Upper lobe of left lung (tissue), 6 donors: ENCODE measurements around the gene SMAGP. TPM values are rescaled to one million over a fixed set of nuclear protein-coding genes. Genes with fewer than 3 reads are reported as not detected.
"Not testable (repeated sequence)": the region's sequence is repeated elsewhere in the genome, so short reads cannot be mapped to it uniquely, and the experiment has no call there.

Source experiments
- ATAC-seq, 2 donors: fragments of 200-7000 bp; cut with Tn5 transposase; one replicate each; pipeline ENCODE4 v1.9.1; 2022; ENCODE audit warnings: mild to moderate bottlenecking in 2 of 2, moderate library complexity in 2 of 2; ENCODE audit not compliant: low FRiP score in 2 of 2
- DNase-seq, 2 donors: peaks; one replicate each; pipeline ENCODE4 v3.0.0-alpha.2; 2019 to 2020
- H3K27ac ChIP-seq, 4 donors: fragments of 200-600 bp; sonication (generic); one replicate each; pipeline ENCODE4 v1.5.1; 2016 to 2019
- H3K27me3 ChIP-seq, 4 donors: fragments of 200-600 bp; sonication (generic); one replicate each; pipeline ENCODE4 v1.5.1; 2017 to 2019
- H3K36me3 ChIP-seq, 4 donors: fragments of 200-600 bp; sonication (generic); one replicate each; pipeline ENCODE4 v1.5.1; 2016 to 2019
- H3K4me1 ChIP-seq, 4 donors: fragments of 200-600 bp; sonication (generic); one replicate each; pipeline ENCODE4 v1.5.1; 2018 to 2019
- H3K4me3 ChIP-seq, 4 donors: fragments of 200-600 bp; sonication (generic); one replicate each; pipeline ENCODE4 v1.5.1; 2017 to 2019; ENCODE audit warnings: mild to moderate bottlenecking in 2 of 4, moderate library complexity in 1 of 4
- H3K9me3 ChIP-seq, 4 donors: fragments of 200-600 bp; sonication (generic); one replicate each; pipeline ENCODE4 v1.5.1; 2018 to 2019
- EP300 ChIP-seq, 4 donors: sonication (generic); formaldehyde crosslinking; IDR thresholded peaks; one replicate each; pipeline ENCODE4 v1.5.1; 2017; ENCODE audit warnings: antibody characterized with exemption in 4 of 4, control low read depth in 2 of 4
- POLR2A ChIP-seq, 4 donors: fragments of 450-650 bp; IDR thresholded peaks; one replicate each; pipeline ENCODE4 v1.5.1; 2016 to 2017; ENCODE audit warnings: antibody characterized with exemption in 4 of 4, mild to moderate bottlenecking in 2 of 4
- POLR2AphosphoS5 ChIP-seq, 2 donors: sonication (generic); formaldehyde crosslinking; IDR thresholded peaks; one replicate each; pipeline ENCODE4 v1.5.1; 2017; ENCODE audit warnings: antibody characterized with exemption in 2 of 2
- WGBS, 2 donors: methylation state at CpG; one replicate each; pipeline ENCODE4 v1.1.5; 2017 to 2018; 5-methylcytosine and 5-hydroxymethylcytosine counted together
- total RNA-seq, 6 donors: library from RNA; depleted of rRNA in 4 of 6; stranded (reverse); fragments of >200 nt in 4 of 6; gene quantifications; one replicate each; pipeline versions ENCODE4 v1.1.0 to v1.2.1, GENCODE V29; 2016 to 2021
- TF ChIP-seq, protein P1 (sequence below), 6 experiments: fragments of 450-650 bp in 4 of 6; fragments of 200-600 bp in 2 of 6; sonication (generic) in 2 of 6; IDR thresholded peaks; one replicate each; pipeline ENCODE4 v1.5.1; 2016 to 2019; ENCODE audit warnings: antibody characterized with exemption in 6 of 6
- donor health status: DM: no; HTN: no; CAD: no; lungs with moderate emphysema.
- donor health status: DM: no; HTN: yes; CAD: no; lungs with severe emphysema.

The SMAGP gene
- total RNA-seq, 6 donors from 2014 or later: 25.1 to 58.2 (median 28.8) TPM

DNA sequence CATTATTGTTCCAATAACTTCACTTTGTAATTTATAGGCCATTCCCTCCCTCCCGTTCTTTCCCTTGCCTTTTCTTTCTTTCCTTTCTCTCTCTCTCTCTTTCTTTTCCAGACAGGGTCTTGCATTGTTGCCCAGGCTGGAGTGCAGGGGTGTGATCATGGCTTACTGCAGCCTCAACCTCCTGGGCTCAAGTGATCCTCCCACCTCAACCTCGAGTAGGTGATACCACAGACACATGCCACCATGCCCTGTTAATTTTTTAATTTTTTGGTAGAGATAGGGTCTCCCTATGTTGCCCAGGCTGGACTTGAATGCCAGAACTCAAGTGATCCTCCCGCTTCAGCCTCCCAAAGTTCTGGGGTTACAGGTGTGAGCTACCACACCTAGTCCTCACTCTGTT is 45.6 kb downstream of the SMAGP start:
- Histone ChIP-seq H3K4me1 (peaks cover 0 to under 1% (median 0%) of the 10 kb centered on the region in 4 donors), H3K4me3 (no peak overlapping the region), H3K27me3 (no peaks in the 10 kb centered on the region), H3K36me3 (no peaks in the 10 kb centered on the region), H3K9me3 (no peaks in the 10 kb centered on the region), H3K27ac (no peak overlapping the region)
- TF ChIP-seq POLR2A (IDR thresholded peaks at IDR 0.05) (no peak), EP300 (IDR thresholded peaks at IDR 0.05) (no peak), POLR2AphosphoS5 (IDR thresholded peaks at IDR 0.05) (no peak)
- TF ChIP-seq, protein P1, sequence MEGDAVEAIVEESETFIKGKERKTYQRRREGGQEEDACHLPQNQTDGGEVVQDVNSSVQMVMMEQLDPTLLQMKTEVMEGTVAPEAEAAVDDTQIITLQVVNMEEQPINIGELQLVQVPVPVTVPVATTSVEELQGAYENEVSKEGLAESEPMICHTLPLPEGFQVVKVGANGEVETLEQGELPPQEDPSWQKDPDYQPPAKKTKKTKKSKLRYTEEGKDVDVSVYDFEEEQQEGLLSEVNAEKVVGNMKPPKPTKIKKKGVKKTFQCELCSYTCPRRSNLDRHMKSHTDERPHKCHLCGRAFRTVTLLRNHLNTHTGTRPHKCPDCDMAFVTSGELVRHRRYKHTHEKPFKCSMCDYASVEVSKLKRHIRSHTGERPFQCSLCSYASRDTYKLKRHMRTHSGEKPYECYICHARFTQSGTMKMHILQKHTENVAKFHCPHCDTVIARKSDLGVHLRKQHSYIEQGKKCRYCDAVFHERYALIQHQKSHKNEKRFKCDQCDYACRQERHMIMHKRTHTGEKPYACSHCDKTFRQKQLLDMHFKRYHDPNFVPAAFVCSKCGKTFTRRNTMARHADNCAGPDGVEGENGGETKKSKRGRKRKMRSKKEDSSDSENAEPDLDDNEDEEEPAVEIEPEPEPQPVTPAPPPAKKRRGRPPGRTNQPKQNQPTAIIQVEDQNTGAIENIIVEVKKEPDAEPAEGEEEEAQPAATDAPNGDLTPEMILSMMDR (IDR thresholded peaks at IDR 0.05): no peak
- DNase-seq: no peak
- WGBS, 2 donors: 88 to 97% methylated on average over 3 of the region's 3 CpGs
- no peak for ATAC-seq

DNA sequence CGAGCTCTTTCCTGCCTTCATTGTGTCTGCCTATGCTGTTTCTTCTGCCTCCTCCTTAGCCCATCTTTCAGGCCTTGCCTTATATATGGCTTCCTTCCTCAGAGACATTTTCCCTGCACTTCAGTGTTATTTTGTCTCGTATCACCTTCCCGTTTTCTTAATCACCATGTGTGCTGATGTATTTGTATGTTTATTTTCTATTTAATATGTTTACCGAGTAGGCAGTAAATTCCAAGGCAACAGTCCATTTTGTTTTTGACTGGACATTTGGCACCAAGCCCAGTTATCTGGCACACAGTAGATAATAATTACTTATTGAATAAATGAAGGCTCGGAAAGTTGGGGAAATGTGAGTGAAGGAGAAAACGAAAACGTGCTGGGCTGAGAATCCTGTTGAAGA is 47.8 kb downstream of the SMAGP start:
- Histone ChIP-seq H3K4me3 (peak overlapping the region in 2 of 4 donors; percentile 18 to 27), H3K9me3 (no peaks in the 10 kb centered on the region), H3K4me1 (peaks cover 8 to 14% (median 11%) of the 10 kb centered on the region in 4 donors), H3K27ac (peak overlapping the region in 1 of 4 donors; percentile 54), H3K36me3 (no peaks in the 10 kb centered on the region), H3K27me3 (no peaks in the 10 kb centered on the region)
- ATAC-seq: no peak
- no peak for TF ChIP-seq EP300 (IDR thresholded peaks at IDR 0.05)
- TF ChIP-seq POLR2AphosphoS5 (IDR thresholded peaks at IDR 0.05): no peak
- TF ChIP-seq, protein P1 (IDR thresholded peaks at IDR 0.05): no peak
- no peak for TF ChIP-seq POLR2A (IDR thresholded peaks at IDR 0.05)
- DNase-seq: no peak
- WGBS, 2 donors: 35 to 45% methylated on average over 7 of the region's 7 CpGs

DNA sequence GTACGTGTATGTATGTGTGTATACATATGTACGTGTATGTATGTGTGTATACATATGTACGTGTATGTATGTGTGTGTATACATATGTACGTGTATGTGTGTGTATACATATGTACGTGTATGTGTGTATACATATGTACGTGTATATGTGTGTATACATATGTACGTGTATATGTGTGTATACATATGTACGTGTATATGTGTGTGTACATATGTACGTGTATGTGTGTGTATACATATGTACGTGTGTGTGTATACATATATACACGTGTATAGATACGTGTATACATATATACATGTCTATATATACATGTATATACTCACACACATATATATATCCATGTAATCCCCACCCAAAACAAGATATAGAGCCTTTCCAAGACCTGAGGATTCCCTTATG is 50.4 kb downstream of the SMAGP start:
- H3K36me3 ChIP-seq, DNase-seq, H3K27me3 ChIP-seq, H3K9me3 ChIP-seq, ATAC-seq, H3K27ac ChIP-seq, H3K4me3 ChIP-seq: not testable (repeated sequence)
- 81 to 90% methylated on average over 12 of the region's 12 CpGs for WGBS, 2 donors
- H3K4me1 ChIP-seq: peaks cover 15 to 21% (median 18%) of the 10 kb centered on the region in 4 donors

DNA sequence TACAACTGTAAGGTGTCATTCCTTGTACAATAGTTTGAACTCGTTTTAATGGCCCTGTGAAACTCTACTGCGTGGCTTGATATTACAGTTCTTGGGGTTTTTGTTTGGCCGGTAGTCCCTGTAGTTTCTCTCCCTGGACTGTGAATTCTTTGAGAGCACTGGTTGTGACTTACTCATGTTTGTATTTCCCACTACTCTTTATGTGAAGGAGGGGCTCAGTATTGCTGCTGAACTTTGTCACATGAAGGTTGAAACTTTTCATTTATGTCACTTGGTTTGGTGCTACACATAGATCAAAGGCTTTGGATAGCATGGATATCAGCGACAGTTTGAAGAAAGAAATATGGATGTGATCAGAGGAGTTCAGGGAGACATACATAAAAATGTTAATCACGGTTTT is 50.9 kb downstream of the SMAGP start:
- 70 to 73% methylated on average over 5 of the region's 5 CpGs for WGBS, 2 donors
- Histone ChIP-seq H3K36me3 (no peaks in the 10 kb centered on the region), H3K4me1 (peaks cover 15 to 21% (median 18%) of the 10 kb centered on the region in 4 donors), H3K4me3 (peak overlapping the region in 2 of 4 donors; percentile 80 to 84), H3K9me3 (no peaks in the 10 kb centered on the region), H3K27me3 (no peaks in the 10 kb centered on the region), H3K27ac (peak overlapping the region; percentile 95 to 98 (median 98))
- TF ChIP-seq EP300 (IDR thresholded peaks at IDR 0.05): no peak
- TF ChIP-seq, protein P1 (IDR thresholded peaks at IDR 0.05): no peak
- no peak for TF ChIP-seq POLR2A (IDR thresholded peaks at IDR 0.05)
- no peak for TF ChIP-seq POLR2AphosphoS5 (IDR thresholded peaks at IDR 0.05)
- DNase-seq: no peak
- no peak for ATAC-seq

DNA sequence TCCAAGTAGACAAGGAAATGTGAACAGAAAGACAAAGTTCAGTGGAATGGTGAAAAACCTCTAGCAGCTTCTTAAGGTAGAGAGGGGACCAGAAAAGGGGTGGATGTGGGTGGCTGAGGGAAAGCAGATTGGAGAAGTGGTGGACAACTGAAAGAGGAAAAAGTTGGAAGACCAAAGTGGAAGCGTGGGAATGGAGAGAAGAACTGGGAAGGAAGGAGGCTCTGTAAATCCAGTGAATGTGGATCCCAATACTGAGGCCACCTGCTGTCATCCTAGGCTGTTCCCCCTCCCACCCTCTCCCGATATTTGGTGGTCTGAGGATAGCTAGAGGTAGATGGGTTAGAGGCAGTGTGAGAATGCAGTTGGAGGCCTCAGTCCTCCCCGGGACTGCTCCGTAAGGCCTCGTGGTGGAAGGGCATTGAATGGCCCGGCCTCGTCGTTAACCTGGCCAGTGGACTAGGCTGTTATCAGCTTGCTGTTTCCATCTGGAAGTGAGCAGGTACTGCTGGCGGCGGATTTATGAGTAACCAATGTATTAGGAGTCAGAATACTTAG is 51.5 kb downstream of the SMAGP start:
- DNase-seq: peak in 1 of 2 donors; percentile 39
- no peak for TF ChIP-seq POLR2AphosphoS5 (IDR thresholded peaks at IDR 0.05)
- TF ChIP-seq, protein P1 (IDR thresholded peaks at IDR 0.05): peak in 1 of 6 experiments; percentile 30
- WGBS, 2 donors: 51 to 66% methylated on average over 10 of the region's 10 CpGs
- Histone ChIP-seq H3K4me3 (peak overlapping the region; percentile 80 to 88 (median 82)), H3K4me1 (peaks cover 15 to 21% (median 18%) of the 10 kb centered on the region in 4 donors), H3K36me3 (no peaks in the 10 kb centered on the region), H3K9me3 (no peaks in the 10 kb centered on the region), H3K27ac (peak overlapping the region; percentile 95 to 98 (median 98)), H3K27me3 (no peaks in the 10 kb centered on the region)
- peak; percentile 2 to 49 for ATAC-seq
